ENCODE measurements around the gene WSB2.

DNA sequence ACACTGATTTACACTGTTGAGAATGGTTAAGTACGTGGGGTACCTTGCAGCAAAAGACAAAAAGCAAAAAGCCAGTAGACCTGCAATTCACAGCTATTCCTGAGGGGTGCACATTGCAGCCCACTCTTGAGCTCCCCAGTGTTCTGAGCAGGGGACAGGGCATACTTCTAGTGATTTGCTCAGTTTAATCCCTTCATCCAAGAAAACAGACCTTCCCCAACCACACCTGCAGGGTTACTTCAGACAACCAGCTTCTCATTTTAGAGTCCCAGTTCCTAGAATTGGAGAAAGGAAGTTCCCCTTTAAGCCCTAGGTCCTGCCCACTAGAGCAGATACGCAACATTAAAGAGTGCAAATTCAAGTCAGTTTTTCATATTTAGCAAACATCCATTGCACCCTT, 3.6 kb upstream of the WSB2 start:
- no peak for TF ChIP-seq POLR2AphosphoS5 (IDR thresholded peaks at IDR 0.05; ENCODE audit: low read depth, low read length)
- TF ChIP-seq SIN3A (IDR thresholded peaks at IDR 0.05; ENCODE audit: borderline replicate concordance, insufficient read depth, low read length), result no peak
- no peak for TF ChIP-seq FOXP2 (optimal IDR thresholded peaks at IDR 0.05; ENCODE audit: borderline replicate concordance, extremely low read depth, extremely low read length, insufficient read depth)
- TF ChIP-seq, protein P1, sequence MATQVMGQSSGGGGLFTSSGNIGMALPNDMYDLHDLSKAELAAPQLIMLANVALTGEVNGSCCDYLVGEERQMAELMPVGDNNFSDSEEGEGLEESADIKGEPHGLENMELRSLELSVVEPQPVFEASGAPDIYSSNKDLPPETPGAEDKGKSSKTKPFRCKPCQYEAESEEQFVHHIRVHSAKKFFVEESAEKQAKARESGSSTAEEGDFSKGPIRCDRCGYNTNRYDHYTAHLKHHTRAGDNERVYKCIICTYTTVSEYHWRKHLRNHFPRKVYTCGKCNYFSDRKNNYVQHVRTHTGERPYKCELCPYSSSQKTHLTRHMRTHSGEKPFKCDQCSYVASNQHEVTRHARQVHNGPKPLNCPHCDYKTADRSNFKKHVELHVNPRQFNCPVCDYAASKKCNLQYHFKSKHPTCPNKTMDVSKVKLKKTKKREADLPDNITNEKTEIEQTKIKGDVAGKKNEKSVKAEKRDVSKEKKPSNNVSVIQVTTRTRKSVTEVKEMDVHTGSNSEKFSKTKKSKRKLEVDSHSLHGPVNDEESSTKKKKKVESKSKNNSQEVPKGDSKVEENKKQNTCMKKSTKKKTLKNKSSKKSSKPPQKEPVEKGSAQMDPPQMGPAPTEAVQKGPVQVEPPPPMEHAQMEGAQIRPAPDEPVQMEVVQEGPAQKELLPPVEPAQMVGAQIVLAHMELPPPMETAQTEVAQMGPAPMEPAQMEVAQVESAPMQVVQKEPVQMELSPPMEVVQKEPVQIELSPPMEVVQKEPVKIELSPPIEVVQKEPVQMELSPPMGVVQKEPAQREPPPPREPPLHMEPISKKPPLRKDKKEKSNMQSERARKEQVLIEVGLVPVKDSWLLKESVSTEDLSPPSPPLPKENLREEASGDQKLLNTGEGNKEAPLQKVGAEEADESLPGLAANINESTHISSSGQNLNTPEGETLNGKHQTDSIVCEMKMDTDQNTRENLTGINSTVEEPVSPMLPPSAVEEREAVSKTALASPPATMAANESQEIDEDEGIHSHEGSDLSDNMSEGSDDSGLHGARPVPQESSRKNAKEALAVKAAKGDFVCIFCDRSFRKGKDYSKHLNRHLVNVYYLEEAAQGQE (IDR thresholded peaks at IDR 0.05; ENCODE audit: insufficient read depth in 1 of 2, low read depth in 2 of 2, low read length in 2 of 2), result no peak
- no peak for TF ChIP-seq TAF1 (IDR thresholded peaks at IDR 0.05; ENCODE audit: borderline replicate concordance, insufficient read depth, low read length)
